GM19099 (cell line): Measurements from ENCODE around the gene DHX58.

ENCODE experiments used
- POLR2A ChIP-seq: IDR thresholded peaks from 3 replicates; pipeline ENCODE4 v1.6.1; 2011; ENCODE audit warnings: low read depth; ENCODE audit not compliant: insufficient read length; ENCODE audit errors: extremely low read depth

DHX58 gene

DNA sequence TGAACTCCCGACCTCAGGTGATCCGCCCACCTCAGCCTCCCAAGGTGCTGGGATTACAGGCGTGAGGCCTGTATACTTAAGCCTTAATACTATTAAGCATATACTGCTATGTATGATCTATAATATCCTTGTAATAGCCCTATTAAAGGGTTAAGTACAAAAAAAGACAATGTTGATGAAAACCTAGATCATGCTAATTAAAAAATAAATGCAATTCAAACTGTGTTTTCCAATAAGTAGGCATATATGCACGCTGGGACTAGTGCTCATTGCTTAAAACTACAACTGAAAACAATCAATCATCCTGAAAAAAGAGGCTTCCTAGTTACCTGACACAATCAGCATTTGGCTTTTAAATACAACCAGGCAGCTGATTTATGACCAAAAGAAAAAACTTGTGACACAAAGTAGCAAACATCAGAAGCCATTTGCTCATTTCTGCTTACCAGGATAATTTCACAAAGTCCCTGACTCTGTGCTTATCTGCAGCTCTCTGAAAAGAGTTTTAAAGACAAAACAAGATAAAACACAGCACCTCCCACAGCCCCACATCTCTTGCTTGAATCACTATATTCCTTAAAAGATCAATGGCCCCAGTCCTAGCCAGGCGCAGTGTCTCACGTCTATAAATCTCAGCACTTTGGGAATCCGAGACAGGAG, 25.3 kb downstream of the DHX58 start:
- TF ChIP-seq POLR2A, result no peak

- TF ChIP-seq POLR2A, result no peak
Measured at GRCh38 chr17:42081516-42082129, 30.9 kb downstream of the DHX58 start.

DNA sequence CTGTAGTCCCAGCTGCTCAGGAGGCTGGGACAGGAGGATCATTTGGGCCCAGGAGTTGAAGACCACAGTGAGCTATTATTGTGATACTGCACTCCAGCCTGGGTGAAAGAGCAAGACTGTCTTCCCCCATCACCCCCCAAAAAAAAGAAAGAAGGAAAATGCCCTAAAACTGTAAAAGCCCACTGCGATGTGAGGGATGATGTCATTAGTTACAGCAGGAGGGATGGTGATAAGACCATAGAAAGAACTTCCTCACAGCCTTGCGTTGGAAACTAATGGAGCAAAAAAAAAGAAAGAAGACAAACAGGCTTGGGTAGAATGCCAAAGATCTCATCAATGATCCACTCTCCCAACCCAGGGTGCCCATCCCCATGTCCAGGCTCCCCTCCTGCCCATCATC, 33.0 kb downstream of the DHX58 start:
- TF ChIP-seq POLR2A, result no peak

GRCh38 chr17:42078396-42079043, 34.0 kb downstream of the DHX58 start:
- TF ChIP-seq POLR2A, result no peak

- no peak for TF ChIP-seq POLR2A
Measured at GRCh38 chr17:42077755-42078154, 34.8 kb downstream of the DHX58 start.

- TF ChIP-seq POLR2A, result no peak
Measured at GRCh38 chr17:42076797-42077559, 35.5 kb downstream of the DHX58 start.

DNA sequence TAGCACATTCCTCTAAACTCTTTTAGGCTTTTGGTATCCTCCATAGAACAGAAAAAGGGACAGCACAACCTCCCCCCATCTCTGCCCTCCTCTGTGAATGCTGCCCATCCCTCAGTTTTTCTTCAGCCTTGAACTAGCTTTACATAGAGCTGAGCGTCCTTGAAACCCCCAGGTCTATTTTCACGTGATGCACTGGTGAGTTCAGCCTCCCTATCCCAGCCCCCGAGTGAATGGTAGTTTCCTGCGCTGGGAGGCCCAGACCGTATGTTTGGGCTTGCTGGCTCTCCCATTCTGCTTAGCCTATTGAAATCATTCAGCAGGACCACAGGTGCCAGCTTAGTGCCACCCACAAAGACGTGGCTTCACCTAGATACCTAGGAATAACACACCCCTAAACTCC, 36.7 kb downstream of the DHX58 start:
- no peak for TF ChIP-seq POLR2A

DNA sequence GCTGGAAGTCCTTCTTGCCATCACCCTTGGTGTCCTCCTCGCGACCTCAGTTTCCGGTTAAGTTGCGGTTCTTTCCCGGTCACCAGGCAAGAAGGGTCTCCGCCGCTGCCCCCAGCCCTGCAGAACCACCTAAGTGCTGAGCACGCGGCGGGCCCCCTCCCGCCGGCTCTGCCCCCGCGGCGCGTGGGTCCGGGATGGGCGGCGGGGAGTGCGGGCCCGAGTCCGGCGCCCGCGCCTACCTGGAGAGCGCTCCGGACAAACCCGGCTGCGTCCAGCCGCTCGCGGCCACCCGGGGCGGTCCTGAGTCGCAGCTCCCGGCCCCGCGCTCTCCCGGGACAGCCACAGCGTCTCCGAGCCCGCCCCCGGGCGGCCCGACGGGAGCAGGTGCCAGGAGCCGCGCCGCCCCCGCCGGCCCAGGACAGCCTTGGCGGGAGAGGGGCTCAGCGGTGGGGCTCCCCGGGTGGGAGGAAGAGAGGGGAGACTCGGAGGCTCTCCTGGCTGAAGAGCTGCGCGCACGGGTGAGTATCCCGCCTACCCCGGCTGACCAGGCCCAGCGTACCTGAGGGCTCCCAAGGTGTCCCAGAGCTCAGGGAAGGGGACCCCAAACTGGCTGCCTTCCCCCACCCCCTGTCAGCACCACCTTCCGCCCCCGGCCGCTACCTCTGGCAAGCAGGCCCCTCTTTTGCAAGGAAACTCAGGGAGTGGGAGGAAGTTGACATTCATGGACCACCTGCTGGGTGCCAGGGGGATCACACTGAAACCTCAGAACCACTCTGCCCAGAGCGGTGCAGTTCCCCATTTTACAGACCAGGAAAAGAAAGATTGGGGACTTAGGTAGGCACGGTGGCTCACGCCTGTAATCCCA, 40.0 kb downstream of the DHX58 start:
- no peak for TF ChIP-seq POLR2A

- no peak for TF ChIP-seq POLR2A
Measured at GRCh38 chr17:42071810-42072209, 40.7 kb downstream of the DHX58 start.

GRCh38 chr17:42068979-42069378, 43.5 kb downstream of the DHX58 start:
- TF ChIP-seq POLR2A, result no peak

DNA sequence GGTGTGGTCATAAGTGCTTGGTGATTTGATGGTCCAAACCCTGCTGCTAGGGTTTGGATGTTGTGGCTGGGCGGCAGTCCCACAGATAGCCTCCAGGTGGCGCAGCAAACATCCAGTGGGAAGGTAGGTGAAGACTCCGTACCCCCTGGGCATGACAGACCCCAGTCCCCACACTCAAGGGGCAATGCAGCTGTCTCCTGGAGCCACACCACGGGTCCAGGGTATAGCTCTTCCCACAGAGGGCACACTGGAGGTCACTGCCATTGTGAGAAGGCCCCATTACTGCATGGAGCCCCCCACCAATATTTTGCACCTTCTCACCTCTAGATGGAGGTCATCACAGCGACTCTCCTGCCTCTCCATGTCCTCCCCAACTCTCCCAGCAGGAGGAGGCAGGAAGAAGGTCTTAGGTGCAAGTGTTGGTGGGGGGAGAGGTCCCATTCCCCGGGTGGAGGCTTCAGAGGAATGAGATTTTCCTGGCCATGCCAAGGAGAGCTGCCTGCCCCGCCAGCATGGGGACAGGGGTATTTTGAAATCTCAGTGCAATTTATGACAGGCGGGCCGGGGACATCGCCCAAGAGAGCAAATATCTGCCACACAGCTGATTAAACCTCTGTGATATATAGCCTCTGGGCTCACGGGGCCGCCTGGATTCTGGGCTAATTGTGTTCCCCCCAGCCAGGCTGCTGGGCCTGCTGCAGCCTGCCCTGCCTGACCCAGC, 45.0 kb downstream of the DHX58 start:
- TF ChIP-seq POLR2A, result no peak

DNA sequence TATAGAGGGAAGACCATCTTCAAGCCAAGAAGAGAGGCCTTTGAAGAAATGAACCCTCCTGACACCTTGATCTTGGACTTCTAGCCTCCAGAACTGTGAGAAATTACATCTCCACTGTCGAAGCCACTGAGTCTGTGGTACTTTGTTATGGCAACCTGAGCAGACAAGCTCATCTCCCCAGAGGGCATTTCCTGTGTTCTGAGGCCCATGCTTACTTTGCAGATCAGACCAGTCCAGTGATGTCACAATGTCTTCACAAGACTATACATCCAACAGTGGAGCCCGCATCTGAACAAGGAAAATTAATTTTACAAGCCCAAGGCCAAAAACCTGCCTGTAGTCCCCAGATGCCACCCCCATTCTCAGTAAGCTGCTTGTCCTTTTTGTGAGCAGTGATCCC, 47.3 kb downstream of the DHX58 start:
- no peak for TF ChIP-seq POLR2A

DNA sequence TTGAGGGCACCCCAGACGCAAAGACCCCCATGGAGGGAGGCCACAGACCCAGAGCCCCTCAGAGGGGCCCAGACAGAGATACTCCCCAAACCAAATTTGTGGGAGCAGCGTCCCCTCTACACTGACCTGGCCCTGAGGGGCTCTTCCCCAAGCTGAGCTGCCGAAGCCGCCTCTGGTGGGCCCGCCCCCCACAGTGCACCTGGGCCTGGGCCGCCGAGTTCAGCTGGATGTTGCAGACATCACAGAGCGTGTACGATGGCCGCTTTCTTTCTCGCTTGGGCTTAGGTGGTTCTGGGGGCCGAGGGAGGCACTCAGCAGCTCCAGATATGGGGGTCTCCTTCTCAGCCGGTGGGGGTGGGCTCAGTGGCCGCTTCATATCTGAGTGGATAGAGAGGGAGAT, 49.8 kb downstream of the DHX58 start:
- no peak for TF ChIP-seq POLR2A

DNA sequence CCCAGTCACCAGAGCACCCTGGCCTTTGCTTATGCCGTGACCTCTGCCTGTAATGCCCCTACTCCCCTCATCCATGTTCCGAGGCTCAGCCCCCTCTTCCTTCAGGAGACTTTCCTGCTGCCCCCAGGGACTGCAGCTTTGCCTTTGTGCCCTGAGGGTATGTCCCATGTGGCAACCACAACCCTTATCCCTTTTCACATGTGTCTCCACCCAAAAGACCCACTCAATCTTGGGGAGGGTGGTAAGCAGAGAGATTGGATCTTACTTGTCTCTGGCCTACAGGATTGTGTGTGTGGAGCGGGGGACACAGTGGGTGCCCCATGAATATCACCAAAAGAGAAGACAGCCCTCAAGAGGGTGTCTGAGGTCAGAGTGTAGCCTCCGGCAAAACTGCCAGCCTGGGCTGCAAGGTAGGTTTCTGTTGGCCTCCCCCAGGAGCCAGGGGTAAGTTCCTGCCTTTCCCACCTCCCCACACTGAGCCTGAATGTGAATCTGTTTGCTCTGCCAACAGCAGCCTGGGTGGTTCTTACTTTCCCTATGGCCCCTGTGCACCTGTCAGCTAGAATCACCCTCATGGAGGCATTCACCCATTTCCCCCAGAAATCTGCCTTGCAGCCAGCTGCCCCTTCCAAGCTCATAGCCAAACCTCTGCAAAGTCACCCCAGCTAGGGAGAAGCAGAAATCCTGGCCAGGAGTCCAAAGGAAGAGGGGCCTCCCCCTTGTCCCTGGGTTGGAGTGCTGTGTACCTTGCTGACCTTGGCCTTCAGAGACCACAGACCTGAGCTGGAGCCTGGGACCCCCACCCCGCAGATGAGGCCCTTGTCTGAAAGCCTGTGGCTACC, 50.6 kb downstream of the DHX58 start:
- no peak for TF ChIP-seq POLR2A

- no peak for TF ChIP-seq POLR2A
Measured at GRCh38 chr17:42060231-42060630, 52.3 kb downstream of the DHX58 start.
